ELF-1 (cell line): Measurements from ENCODE around the gene ARL4C.
"Not testable (repeated sequence)": the region's sequence is repeated elsewhere in the genome, so short reads cannot be mapped to it uniquely, and the experiment has no call there.

Source experiments
- DNase-seq: peaks from one replicate; pipeline ENCODE4 v3.0.0-alpha.2; 2016; ENCODE audit warnings: low read depth, low spot score

The ARL4C gene

GRCh38 chr2:234476766-234477165, 20.1 kb downstream of the ARL4C start:
- DNase-seq, result no peak

GRCh38 chr2:234474654-234475053, 22.2 kb downstream of the ARL4C start:
- no peak for DNase-seq

GRCh38 chr2:234472155-234472554, 24.7 kb downstream of the ARL4C start:
- no peak for DNase-seq

GRCh38 chr2:234469972-234470371, 26.9 kb downstream of the ARL4C start:
- no peak for DNase-seq

GRCh38 chr2:234469251-234469845, 27.5 kb downstream of the ARL4C start:
- DNase-seq, result no peak

- no peak for DNase-seq
These were observed 28.4 kb downstream of the ARL4C start for GRCh38 chr2:234468503-234468902.

- no peak for DNase-seq
These were observed 29.6 kb downstream of the ARL4C start for GRCh38 chr2:234467289-234467688.

- DNase-seq, result no peak
These were observed 32.6 kb downstream of the ARL4C start for GRCh38 chr2:234464291-234464645.

- no peak for DNase-seq
These were observed 33.1 kb downstream of the ARL4C start for GRCh38 chr2:234463626-234464290.

GRCh38 chr2:234462218-234462992, 34.5 kb downstream of the ARL4C start:
- peak; percentile 35 for DNase-seq

- no peak for DNase-seq
These were observed 37.4 kb downstream of the ARL4C start for GRCh38 chr2:234459401-234460009.

GRCh38 chr2:234458466-234458865, 38.4 kb downstream of the ARL4C start:
- DNase-seq, result no peak

- DNase-seq, result no peak
These were observed 39.5 kb downstream of the ARL4C start for GRCh38 chr2:234457421-234457820.

- not testable (repeated sequence) for DNase-seq
These were observed 41.6 kb downstream of the ARL4C start for GRCh38 chr2:234455246-234455645.

GRCh38 chr2:234454433-234454832, 42.4 kb downstream of the ARL4C start:
- no peak for DNase-seq

- DNase-seq, result no peak
These were observed 43.7 kb downstream of the ARL4C start for GRCh38 chr2:234453216-234453615.

- DNase-seq, result no peak
These were observed 44.8 kb downstream of the ARL4C start for GRCh38 chr2:234451852-234452625.

GRCh38 chr2:234451242-234451641, 45.6 kb downstream of the ARL4C start:
- no peak for DNase-seq

GRCh38 chr2:234450431-234451124, 46.3 kb downstream of the ARL4C start:
- no peak for DNase-seq

GRCh38 chr2:234448506-234449184, 48.2 kb downstream of the ARL4C start:
- no peak for DNase-seq
